MM.1S (cell line): ENCODE measurements around the gene RNPC3.

Source experiments
- CTCF ChIP-seq: fragments of 300-600 bp; sonication (generic); IDR thresholded peaks from 2 replicates; pipeline ENCODE4 v1.5.1; 2016; ENCODE audit warnings: antibody characterized with exemption, low read length, mixed read lengths
- EZH2 ChIP-seq: fragments of 300-600 bp; sonication (generic); optimal IDR thresholded peaks from 2 replicates; pipeline ENCODE3; 2017; ENCODE audit warnings: low read depth, mild to moderate bottlenecking, antibody characterized with exemption, low read length, mixed read lengths
- EZH2phosphoT487 ChIP-seq: fragments of 300-600 bp; sonication (generic); IDR thresholded peaks from 2 replicates; pipeline ENCODE4 v1.6.1; 2018; ENCODE audit warnings: antibody characterized with exemption, low read length

- TF ChIP-seq CTCF, result peak; percentile 16
- TF ChIP-seq EZH2phosphoT487, result no peak
- TF ChIP-seq EZH2, result no peak
These were observed at the start of gene RNPC3 for GRCh38 chr1:103525607-103526507.
